GM06990 (cell line): ENCODE measurements around the gene CELSR3.

Source experiments
- DNase-seq: peaks from one replicate; pipeline ENCODE4 v3.0.0-alpha.2; 2011; ENCODE audit not compliant: insufficient read length; ENCODE audit errors: extremely low read depth
- H3K27me3 ChIP-seq: replicated peaks from 2 replicates; pipeline ENCODE4 v1.6.0; 2011; ENCODE audit warnings: low read length; ENCODE audit not compliant: control insufficient read depth, insufficient read depth
- H3K36me3 ChIP-seq: 2 replicates; pipeline ENCODE4 v1.5.1; 2011; ENCODE audit warnings: low read length; ENCODE audit not compliant: control insufficient read depth, insufficient read depth
- H3K4me3 ChIP-seq: replicated peaks from 2 replicates; pipeline ENCODE4 v1.5.1; 2011; ENCODE audit warnings: low read depth, mild to moderate bottlenecking, control low read depth, low read length
- TF ChIP-seq, protein P1 (sequence below): IDR thresholded peaks from 2 replicates; pipeline ENCODE4 v1.5.1; 2011; ENCODE audit warnings: low read length, control low read depth, mild to moderate bottlenecking, inconsistent platforms; ENCODE audit not compliant: insufficient read depth, poor library complexity, severe bottlenecking

Gene CELSR3

DNA sequence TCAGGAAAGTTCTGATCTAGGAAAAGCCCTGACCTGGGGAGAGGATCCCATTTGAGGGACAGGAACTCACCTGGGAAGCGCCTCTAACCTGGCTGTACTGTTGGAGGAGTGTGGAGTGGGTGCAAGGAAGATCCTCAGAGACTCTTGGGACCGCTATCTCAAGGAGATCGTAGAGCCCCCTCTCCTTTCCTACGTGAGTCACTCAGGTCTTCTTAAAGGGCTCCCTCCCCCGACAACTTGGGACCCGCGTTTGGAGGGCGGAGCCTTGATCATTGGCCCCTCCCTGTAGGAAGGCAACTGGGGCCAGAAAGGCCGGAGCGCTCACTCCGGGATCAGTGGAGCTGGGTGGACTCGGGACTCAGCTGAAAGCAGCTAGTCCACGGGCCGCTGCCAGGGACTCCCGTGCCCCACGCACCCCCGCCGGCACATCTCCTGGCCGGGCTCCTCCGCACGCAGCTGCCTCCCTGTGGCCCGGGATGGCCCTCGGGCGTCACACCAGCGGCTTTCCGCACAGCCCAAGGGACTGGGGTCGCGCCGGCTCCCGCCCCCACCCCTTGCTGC, 27.9 kb downstream of the CELSR3 start:
- Histone ChIP-seq H3K36me3 (peaks cover 15% of the 10 kb centered on the region), H3K27me3 (no peaks in the 10 kb centered on the region), H3K4me3 (peak overlapping the region; percentile 89)
- peak; percentile 52 for DNase-seq
- TF ChIP-seq, protein P1, sequence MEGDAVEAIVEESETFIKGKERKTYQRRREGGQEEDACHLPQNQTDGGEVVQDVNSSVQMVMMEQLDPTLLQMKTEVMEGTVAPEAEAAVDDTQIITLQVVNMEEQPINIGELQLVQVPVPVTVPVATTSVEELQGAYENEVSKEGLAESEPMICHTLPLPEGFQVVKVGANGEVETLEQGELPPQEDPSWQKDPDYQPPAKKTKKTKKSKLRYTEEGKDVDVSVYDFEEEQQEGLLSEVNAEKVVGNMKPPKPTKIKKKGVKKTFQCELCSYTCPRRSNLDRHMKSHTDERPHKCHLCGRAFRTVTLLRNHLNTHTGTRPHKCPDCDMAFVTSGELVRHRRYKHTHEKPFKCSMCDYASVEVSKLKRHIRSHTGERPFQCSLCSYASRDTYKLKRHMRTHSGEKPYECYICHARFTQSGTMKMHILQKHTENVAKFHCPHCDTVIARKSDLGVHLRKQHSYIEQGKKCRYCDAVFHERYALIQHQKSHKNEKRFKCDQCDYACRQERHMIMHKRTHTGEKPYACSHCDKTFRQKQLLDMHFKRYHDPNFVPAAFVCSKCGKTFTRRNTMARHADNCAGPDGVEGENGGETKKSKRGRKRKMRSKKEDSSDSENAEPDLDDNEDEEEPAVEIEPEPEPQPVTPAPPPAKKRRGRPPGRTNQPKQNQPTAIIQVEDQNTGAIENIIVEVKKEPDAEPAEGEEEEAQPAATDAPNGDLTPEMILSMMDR, result no peak

DNA sequence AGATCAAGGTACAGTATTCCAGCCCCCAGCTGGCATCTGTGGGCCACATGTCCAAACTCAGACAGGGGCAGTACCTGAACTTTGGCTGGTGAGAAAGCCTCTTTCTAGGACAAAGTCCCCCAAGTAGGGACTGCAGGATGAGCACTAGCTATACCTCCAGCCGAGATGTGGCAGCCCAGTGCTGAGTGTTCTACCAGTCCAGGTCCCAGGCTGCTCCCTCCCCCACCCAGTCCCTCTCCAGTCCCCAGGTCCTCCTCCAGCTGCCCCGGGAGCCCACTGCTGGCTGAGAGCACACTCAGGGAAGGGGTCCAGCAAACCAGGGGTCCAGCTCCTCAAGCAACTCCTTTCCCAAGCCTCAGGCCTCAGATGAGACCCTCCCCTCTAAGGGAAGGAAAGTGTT, 28.9 kb downstream of the CELSR3 start:
- Histone ChIP-seq H3K27me3 (no peaks in the 10 kb centered on the region), H3K36me3 (peaks cover 17% of the 10 kb centered on the region), H3K4me3 (no peak overlapping the region)
- no peak for DNase-seq
- TF ChIP-seq, protein P1, result no peak

DNA sequence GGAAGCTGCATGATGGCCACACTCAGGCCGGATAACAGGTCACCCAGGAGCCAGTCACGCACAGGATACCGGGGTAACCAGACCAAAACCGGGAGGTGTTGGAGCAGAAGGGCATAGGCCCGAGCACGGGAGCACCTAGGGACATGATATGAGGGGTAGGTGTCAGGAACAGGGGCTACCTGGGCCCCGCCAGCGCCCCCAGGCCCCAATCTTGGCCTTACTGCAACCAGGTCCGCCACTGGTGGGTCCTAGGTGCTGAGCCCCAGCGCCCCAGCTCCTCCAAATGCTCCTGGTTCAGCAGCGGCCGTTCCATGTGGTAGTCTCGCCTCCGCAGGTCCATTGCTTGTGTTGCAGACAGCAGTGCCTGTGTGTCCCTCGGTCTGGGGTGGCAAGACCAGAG, 29.4 kb downstream of the CELSR3 start:
- TF ChIP-seq, protein P1, result no peak
- no peaks in the 10 kb centered on the region for H3K27me3 ChIP-seq
- DNase-seq, result no peak

DNA sequence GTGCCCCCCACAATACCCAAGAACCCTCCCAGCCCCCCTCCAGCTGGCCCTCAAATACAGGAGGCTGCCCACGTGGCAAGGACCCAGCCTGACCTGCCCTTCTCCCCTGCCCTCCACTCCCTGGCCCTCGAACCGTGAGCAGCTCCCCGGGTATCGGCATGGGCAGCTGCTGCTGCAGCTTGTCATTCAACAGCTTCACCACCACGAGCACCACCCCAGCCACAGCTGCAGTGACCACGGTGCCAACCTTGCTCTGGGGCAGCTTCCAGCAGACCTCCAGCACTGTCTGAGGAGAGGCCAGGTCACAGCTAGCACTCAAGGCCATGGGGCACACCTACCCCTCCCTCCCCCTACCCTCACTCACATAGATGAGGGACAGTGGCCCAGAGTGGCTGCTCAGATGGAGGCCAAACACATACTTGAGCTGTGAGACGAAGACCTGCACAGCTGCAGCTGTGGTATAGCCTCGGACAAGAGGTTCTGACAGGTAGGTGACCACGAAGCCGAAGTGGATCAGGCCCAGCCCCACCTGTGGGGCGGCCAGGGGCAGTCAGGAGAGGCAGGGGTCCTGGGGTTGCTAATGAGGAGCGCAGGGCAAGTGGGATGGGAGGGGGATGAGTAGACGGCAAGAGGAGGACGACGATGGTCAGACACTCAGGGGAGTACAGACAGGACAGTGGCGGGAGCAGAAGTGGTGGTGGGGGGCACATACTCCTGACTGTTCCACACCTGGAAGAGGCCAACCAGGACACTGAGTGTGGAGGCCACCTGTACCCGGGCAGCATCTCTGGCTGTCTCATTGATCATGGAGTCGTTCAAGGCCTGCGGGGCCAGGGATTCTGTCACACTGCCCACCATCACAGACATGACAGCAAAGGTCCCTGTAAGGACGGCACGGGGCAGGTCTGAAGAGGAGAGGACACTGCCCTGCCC, 30.9 kb downstream of the CELSR3 start:
- TF ChIP-seq, protein P1, result no peak
- DNase-seq, result no peak
- H3K4me3 ChIP-seq, result no peak overlapping the region
- no peaks in the 10 kb centered on the region for H3K27me3 ChIP-seq
- peaks cover 18% of the 10 kb centered on the region for H3K36me3 ChIP-seq

More for the DNA sequence above, 29.4 kb downstream of the CELSR3 start:
- Histone ChIP-seq H3K36me3 (peaks cover 17% of the 10 kb centered on the region), H3K4me3 (no peak overlapping the region)

DNA sequence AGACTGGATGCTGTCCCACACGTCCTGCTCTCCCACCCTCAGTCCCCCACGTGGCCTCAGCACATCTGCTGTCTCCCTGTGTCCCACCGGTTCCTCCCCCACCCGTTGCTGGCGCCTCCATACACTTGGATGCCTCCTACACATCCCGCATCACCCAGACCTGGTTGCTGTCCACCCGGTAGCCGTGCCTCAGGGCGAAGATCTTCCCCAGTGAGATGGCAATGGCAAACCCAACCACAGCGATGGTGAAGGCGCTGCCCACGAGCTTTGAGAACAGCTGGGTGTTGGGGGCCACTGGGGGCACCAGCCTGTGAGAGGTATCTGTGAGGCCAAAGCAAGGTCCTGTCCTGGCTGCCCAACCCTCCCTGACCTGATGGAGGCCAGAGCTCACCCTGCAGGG, 31.9 kb downstream of the CELSR3 start:
- Histone ChIP-seq H3K27me3 (no peaks in the 10 kb centered on the region), H3K36me3 (peaks cover 22% of the 10 kb centered on the region)
- no peak for DNase-seq

More for the DNA sequence above, 31.9 kb downstream of the CELSR3 start:
- TF ChIP-seq, protein P1, result no peak
- no peak overlapping the region for H3K4me3 ChIP-seq
